Fibroblast of gingiva (primary cell): ENCODE measurements around the gene ZNF287.
A peak's percentile ranks its signal among the peaks of the same experiment; 100 is the strongest.

Source experiments
- DNase-seq: peaks from one replicate; pipeline ENCODE4 v3.0.0-alpha.2; 2011; ENCODE audit warnings: low read depth

ZNF287 gene

GRCh38 chr17:16516594-16517051, 52.4 kb downstream of the ZNF287 start:
- peak; percentile 10 for DNase-seq

- DNase-seq, result no peak
Observed at GRCh38 chr17:16515933-16516332, 53.1 kb downstream of the ZNF287 start.

- DNase-seq, result no peak
Observed at GRCh38 chr17:16513873-16514272, 55.1 kb downstream of the ZNF287 start.

GRCh38 chr17:16512011-16512410, 57.0 kb downstream of the ZNF287 start:
- DNase-seq, result no peak

- DNase-seq, result no peak
Observed at GRCh38 chr17:16511593-16511992, 57.4 kb downstream of the ZNF287 start.

GRCh38 chr17:16507918-16508533, 61.0 kb downstream of the ZNF287 start:
- DNase-seq, result no peak

DNA sequence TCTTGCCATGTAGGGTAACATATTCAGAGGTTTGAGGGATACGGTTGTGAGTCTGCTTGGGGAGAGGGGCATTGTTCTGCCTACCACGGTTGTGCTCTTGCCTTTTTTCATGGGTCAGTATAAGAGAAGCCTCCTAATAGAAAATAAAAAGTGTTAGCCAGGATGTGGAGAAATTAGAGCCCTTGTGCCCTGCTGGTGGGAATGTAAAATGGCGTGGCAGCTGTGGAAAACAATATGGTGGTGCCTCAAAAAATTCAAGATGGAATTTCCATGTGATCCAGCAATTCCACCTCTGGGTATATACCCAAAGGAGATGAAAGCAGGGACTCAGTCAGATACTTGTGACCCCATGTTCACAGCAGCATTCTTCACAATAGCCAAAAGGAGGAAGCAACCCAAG, 62.8 kb downstream of the ZNF287 start:
- DNase-seq, result no peak

GRCh38 chr17:16504984-16505383, 64.0 kb downstream of the ZNF287 start:
- DNase-seq, result no peak
